ENCODE data around the gene AIPL1. TPM values are rescaled to one million over a fixed set of nuclear protein-coding genes. Genes with fewer than 3 reads are reported as not detected.

Gene AIPL1
- total and polyA plus RNA-seq, 2 of the 13 experiments (the other 11 are each of a cell fraction or from before 2014, with no cell fraction given), result not detected

DNA sequence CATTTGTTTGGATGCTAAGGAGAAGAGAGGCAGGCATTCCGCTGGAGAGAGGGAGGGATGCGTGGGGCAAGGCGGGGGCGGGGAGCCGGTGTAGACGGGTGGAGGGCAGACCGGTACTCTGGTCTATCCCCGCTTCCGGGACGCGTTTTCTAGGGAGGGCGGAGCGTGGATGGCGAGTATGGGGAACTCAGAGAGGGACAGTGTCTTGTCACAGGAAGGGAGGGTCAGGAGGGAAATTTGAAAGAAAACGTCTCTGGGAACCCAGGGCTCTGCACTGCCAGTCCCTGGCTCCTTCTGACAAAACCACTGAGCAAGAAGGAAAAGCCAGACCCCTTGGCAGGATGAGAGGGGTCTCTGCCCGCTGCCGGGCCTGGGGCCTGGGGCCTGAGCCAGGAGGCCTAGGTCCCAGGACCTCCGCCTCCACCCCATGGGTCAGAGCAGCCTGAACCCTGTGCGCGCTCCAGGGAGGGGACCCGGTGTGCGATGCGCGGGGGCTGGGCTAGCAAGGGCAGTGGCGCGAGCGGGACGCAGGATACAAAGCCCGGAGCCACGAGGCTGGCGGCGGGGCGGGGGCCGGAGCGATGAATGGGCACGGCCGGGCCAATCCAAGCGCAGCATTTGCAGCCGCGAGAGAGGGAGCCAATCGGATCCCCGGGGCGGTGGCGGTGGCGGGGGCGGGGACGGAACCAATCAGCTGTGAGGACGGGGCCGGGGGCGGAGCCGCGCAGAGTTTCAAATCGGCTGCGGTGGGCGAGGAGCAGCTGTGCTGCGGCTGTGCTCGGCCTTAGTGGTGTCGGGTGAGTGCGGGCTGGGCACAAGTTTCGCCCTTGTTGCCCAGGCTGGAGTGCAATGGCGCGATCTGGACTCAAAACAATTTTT, 9.0 kb upstream of the AIPL1 start, which contains the start of gene PIMREG (continued):
- no peak for TF ChIP-seq ZNF318 (CRISPR knock-in tag; IDR thresholded peaks at IDR 0.05)
- no peak for TF ChIP-seq KDM6A (CRISPR knock-in tag; IDR thresholded peaks at IDR 0.05; ENCODE audit: low read depth)
- no peak for TF ChIP-seq NR2F6 (IDR thresholded peaks at IDR 0.05)
- no peak for TF ChIP-seq NR2F6 (CRISPR knock-in tag; IDR thresholded peaks at IDR 0.05)
- no peak for TF ChIP-seq HMGA1 (CRISPR knock-in tag; conservative IDR thresholded peaks at IDR 0.05)
- no peak for TF ChIP-seq SNAI1 (CRISPR knock-in tag; IDR thresholded peaks at IDR 0.05; ENCODE audit: borderline replicate concordance)
- TF ChIP-seq U2AF1 (optimal IDR thresholded peaks at IDR 0.05; ENCODE audit: low read depth, low read length), result peak; percentile 79
- no peak; the same call in 1 of the 2 replicates for TF ChIP-seq POGZ (CRISPR knock-in tag; IDR thresholded peaks at IDR 0.05)
- TF ChIP-seq SMAD1 (CRISPR knock-in tag; IDR thresholded peaks at IDR 0.05; ENCODE audit: borderline replicate concordance, low read depth), result peak; percentile 75; the same call in 1 of the 2 replicates
- no peak for TF ChIP-seq ZNF766 (CRISPR knock-in tag; IDR thresholded peaks at IDR 0.05; ENCODE audit: borderline replicate concordance)
- peak; percentile 90 for TF ChIP-seq CCDC6 (CRISPR knock-in tag; IDR thresholded peaks at IDR 0.05)
- no peak for TF ChIP-seq ZMAT5 (CRISPR knock-in tag; IDR thresholded peaks at IDR 0.05; ENCODE audit: borderline replicate concordance, low read depth)
- TF ChIP-seq TMF1 (CRISPR knock-in tag; IDR thresholded peaks at IDR 0.05; ENCODE audit: low read depth), result 0 out of 2 replicates have a peak, but pooled peaks have one; percentile 75
- no peak for TF ChIP-seq RELA (CRISPR knock-in tag; IDR thresholded peaks at IDR 0.05)
- no peak for TF ChIP-seq ZFP1 (CRISPR knock-in tag; IDR thresholded peaks at IDR 0.05)
- no peak for TF ChIP-seq RBM22 (optimal IDR thresholded peaks at IDR 0.05; ENCODE audit: low read length)
- 0 out of 2 replicates have a peak, but pooled peaks have one; percentile 43 for TF ChIP-seq FOXC1 (CRISPR knock-in tag; IDR thresholded peaks at IDR 0.05; ENCODE audit: borderline replicate concordance)
- TF ChIP-seq DR1 (CRISPR knock-in tag; IDR thresholded peaks at IDR 0.05), result peak; percentile 38
- no peak for TF ChIP-seq ZNF264 (CRISPR knock-in tag; IDR thresholded peaks at IDR 0.05)
- peak; percentile 28; the same call in 1 of the 2 replicates for TF ChIP-seq ZNF788 (CRISPR knock-in tag; IDR thresholded peaks at IDR 0.05; ENCODE audit: borderline replicate concordance)
- peak; percentile 53; the same call in 1 of the 2 replicates for TF ChIP-seq SP5 (CRISPR knock-in tag; IDR thresholded peaks at IDR 0.05; ENCODE audit: borderline replicate concordance, low read depth)
- TF ChIP-seq ZNF777 (CRISPR knock-in tag; IDR thresholded peaks at IDR 0.05), result no peak
- TF ChIP-seq HNRNPH1 (optimal IDR thresholded peaks at IDR 0.05; ENCODE audit: low read depth, low read length), result no peak
- TF ChIP-seq ZNF883 (CRISPR knock-in tag; IDR thresholded peaks at IDR 0.05; ENCODE audit: not compliant biosample characterization), result peak; percentile 86
